Kidney tubule cell (primary cell): Measurements from ENCODE around the gene AUNIP.
A peak's percentile ranks its signal among the peaks of the same experiment; 100 is the strongest.

Experiments
- DNase-seq: peaks from one replicate; pipeline ENCODE4 v3.0.0-alpha.2; 2018; ENCODE audit warnings: low spot score

The AUNIP gene

GRCh38 chr1:25829046-25829445 is 30.2 kb downstream of the AUNIP start:
- no peak for DNase-seq

DNA sequence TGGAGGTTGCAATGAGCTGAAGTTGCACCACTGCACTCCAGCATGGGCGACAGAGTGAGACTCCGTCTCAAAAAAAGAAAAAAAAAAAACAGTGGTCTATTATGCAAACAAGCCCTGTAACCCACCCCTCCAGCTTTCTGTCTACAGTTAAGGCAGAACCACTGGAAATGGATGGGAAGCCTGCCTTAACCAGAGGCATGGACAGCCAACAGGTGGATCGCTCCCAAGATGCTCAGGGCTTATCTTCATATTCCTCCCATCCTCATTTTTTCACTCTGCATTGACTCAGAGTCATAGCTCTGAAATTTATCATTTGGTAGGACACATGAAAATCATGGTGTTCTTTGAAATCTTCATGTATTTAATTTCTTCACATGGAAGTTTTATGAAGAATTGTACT is 30.8 kb downstream of the AUNIP start:
- no peak for DNase-seq

GRCh38 chr1:25826571-25826970 is 32.7 kb downstream of the AUNIP start:
- no peak for DNase-seq

DNA sequence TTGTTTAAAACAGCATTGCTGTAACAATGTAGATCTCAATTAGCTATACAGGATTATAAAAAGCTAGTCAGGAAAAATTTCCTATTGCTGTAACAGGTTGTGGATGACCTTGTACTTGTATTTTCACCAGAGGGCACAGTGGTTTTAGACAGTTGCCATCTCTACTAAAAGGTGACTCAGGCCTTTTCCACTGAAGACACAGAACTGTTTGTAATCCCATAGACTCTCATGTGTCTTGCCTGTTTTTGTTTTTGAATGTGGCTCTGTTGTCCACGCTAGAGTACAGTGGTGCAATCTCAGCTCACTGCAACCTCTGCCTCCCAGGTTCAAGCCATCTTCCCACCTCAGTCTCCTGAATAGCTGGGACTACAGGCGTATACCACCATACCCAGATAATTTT is 33.7 kb downstream of the AUNIP start:
- DNase-seq, result no peak

DNA sequence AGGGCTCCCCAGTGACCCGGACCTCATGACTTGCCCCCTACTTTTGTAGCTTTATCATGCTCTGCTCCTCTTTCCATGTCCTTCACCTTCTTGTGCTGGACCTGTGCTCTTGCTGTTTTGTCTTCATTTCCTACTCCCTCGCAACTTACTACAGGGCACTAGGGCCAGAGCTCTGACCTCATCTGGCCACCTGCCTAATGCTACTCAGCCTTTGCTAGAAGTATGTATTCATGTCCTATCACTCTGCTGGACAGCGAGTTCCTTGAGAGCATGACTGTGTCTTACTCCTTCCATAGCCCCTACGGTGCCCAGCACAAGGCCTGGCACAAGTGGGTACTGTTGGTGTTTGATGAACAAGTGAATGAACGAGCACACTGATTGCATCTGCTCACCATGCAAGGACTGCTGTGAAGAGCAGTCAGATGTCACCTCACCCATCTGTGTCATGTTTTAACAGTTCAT is 37.6 kb downstream of the AUNIP start:
- DNase-seq, result peak; percentile 66

DNA sequence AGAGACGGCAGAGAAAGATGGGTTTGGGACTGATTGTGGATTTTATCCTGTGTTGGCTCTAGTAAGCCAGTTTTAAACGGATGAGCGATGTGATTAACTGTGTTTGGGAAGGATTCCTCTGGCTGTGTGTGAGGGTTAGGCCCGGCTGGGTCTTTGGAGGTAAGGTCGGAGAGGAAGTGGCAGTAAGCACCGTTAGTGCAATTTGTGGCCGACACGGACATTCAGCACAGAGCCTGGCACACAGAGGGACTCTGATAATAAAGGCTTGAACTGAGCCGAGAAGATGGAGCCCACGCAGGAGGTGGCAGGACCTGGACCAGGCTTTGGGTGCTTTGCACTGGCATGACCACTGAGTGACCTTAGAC is 38.2 kb downstream of the AUNIP start:
- DNase-seq, result no peak

DNA sequence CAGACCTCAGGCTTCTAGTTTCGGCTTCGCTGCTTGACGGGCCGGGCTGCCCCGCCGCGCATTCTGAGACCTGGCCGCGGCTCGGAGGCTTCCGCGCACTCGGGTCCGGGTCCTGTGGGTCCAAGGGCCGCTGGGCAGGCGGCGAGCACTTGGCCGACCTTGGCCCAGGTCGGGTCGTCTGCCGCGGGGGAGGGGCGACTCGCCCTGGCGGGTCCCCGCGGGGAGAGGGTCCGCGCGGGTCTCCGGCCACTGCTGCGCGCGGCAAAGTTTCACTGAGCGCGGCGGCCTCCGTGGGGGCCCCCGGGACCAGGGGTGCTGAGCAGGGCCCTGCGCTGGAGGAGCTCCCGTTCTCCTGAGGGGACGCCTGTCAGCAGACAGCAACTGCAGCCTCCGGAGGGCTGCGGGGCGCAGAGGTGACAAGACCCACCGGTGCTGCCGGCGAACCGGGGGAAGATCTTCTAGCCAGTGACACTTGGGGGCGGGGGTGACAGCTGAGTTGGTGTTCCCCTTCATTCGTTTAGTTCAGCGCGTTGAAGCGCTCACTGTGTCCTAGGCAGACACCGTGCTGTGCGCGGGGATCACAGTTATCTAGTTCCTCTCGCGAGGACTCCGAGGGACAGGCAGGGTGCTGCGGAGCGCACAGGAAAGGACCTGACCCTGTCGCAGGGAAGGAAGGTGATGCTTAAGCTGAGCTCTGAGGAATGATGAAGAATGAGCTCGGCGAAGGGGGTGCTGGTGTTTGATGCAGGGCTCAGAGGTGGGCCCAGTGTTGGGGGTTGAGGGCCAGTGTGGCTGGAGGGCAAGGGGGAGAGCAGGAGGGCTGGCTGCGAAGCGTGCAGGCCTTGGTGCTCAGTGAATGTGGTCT is 38.8 kb downstream of the AUNIP start:
- peak; percentile 77 for DNase-seq

DNA sequence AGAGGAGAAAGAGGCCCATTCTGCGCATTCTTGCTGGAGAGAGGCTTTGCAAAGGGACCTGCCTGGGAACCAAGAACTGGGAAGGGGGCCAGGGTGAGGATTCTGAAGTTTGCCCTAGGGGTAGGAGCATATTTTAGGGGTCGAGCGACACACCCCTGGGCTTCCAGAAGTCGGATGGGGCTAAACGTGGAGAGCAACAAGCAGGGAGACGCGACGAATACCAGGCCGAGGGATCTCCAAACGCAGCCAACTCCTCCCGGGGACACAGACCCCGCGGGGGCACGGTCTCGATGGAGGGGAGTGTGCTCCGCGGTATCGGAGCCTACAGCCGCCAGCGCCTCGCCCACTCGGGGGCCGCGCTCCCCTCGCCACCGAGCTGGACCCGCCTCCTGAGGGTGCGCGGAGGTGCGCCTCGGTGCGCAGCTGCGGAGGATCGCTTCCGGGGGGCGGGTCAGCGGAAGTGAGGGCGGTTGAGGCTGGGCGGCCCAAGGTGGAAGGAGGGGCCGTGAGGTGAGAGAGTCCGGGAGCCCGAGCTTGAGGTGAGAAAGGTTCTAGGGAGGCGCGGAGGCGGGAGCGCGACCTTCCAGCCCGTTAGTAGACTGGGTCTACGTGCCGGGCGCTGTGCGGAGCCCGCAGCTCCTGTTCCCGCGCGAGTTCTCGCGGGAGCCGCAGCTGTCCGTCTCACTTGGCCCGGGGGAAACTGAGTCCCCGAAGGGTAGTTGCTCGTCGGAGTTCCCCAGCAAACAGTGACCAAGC is 39.6 kb downstream of the AUNIP start, which contains the start of gene MTFR1L:
MTFR1L (plus strand) TSS at position 464 of the 756 bp plus-strand sequence. CDS start 3,151 bp downstream, outside the sequence.
- DNase-seq, result peak; percentile 93

DNA sequence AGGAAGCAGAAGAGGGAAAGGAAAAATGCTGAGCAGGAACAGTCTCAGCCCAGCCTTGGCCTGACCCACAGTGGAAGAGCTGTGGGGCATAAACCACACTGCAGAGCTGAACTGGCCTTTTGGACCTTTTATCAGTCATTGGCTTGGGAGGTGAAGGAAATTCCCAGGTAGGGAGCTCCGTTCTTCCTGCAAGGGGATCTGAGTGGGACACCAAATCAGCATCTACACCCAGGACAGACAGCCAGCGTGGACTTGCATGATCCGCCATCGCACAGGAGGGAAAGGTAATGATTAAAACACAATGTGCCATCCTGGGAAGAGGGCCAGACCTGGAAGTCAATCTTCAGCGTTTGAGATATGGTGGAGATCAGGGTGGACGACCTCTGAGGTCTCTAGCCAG is 40.7 kb downstream of the AUNIP start:
- peak; percentile 6 for DNase-seq

GRCh38 chr1:25817840-25818501 is 41.3 kb downstream of the AUNIP start:
- peak; percentile 24 for DNase-seq

DNA sequence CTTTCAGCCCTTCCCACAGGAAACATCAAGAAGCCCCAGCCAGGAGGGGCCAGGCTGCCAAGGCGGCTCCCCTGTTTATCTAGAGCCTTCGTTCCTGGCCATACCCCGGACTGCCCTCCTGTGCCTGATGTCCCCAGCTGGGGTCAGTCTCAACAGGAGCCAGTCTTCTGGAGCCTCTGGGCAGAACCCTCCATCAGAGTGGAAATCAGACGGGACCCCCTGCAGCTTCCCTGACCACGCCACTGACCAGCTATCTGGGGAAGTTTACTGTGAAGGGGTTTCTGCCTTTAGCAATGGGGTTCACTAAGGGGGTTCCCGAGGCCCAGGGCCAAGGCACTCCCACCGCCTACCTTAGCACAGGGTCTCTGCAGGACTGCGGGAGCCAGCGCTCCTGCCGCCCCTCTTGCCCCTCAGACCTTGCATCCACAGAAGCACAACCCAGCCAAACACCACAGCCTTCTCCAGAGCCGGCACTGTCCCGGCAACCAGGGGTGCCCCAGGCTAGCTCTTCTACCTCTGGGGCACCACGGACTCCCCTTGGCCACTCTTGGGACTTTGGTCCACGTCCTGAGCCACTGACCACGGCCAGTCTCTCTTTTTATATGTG is 43.0 kb downstream of the AUNIP start:
- DNase-seq, result no peak

GRCh38 chr1:25815208-25816111 is 43.8 kb downstream of the AUNIP start:
- DNase-seq, result no peak

DNA sequence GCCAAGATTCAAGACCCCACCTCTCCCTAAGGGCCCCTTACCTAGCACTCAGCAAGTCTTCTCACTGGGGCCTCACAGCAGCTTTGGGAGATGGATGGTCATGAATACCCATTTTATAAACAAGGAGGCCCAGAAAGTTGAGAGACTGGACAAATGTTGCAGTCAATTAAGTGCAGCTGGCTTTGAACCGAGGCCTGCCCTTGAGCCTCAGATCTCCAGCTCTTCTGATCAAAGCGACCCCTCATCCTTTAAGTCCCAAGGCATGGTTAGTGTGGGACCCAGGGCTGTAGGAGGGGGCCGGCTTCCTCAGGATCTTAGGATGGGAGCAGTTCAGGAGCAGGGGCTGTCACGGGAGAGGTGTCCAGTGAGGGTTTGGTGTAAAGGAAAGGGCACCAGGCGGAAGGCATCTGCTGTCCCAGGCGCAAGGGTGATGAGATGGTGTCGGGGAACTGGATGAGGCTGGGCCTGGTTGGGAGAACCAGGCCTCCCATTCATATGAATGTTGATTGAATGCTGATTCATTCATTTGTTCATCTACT is 44.6 kb downstream of the AUNIP start:
- no peak for DNase-seq

GRCh38 chr1:25813734-25814471 is 45.4 kb downstream of the AUNIP start:
- DNase-seq, result no peak

DNA sequence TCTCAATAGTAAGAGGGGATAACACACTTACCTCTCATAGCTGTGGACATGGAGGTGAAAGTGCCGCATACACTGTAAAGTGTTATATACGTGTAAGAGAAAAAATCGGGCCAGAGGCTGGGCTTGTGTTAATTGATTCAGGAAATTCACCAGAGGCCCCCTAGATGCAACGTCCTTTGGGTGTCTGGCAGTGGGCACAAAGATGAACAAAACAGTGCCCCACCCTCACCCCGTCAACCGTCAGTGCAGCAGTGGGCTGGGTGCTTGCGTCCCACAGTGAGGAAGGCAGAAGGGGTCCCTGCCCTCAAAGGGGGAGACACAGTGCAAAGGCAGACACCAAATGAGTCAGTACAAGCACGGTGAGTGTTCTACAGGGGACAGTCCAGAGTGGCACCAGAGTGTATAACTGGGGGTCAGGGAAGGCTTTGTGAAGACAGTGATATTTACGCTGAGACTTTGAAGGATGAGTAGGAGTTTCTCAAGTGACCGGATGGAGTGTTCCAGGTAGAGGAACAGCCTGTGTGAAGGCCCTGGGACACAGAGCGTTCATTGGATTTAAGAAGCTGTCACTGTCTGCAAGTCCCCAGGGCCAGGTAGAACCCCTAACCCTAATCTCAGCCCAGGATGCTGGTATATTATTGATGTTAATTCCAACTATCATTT is 46.1 kb downstream of the AUNIP start:
- no peak for DNase-seq

DNA sequence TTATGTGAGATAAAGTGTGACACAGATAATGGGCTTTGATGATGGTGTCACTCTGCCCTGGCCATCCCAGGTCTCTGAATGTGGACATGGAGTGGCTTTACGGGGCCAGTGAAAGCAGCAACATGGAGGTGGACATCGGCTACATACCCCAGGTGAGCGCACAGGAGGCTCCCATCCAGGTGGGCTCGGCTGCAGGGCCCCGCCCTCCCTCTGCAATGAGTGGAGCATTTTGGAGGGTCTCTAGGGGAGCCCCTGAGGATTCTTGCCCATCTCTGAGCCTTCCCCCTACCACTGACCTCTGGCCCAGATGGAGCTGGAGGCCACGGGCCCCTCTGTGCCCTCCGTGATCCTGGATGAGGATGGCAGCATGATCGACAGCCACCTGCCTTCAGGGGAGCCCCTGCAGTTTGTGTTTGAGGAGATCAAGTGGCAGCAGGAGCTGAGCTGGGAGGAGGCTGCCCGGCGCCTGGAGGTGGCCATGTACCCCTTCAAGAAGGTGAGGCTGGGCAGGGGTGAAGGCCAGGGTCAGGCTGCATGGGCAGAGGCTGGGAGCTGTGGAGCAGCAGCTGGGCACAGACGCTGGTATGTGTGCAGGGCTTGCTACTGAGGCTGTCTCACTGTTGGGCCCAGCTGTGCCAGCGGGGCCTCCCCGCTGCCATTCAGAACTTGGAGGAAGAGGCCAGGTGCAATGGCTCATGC is 47.7 kb downstream of the AUNIP start:
- no peak for DNase-seq

GRCh38 chr1:25810341-25811299 is 48.6 kb downstream of the AUNIP start:
- peak; percentile 49 for DNase-seq

DNA sequence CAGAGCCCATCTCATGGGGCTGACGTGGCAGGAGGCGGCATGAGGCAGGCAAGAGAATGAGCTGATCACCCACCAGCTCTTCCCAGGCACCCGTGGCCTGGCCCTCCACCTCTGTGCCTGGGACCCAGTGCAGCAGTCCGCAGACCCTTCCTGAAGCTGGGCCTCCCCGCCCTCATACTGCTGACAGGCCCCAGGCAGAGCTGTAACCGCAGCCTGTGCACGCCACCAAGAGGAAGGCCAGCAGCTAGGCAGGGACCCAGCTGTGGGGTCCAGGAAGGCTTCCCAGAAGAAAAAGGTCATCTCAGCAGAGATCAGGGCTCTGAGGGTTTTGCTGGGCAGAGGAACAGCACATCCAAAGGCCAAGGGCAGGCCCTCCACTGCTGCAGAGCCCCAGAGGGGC is 49.3 kb downstream of the AUNIP start:
- no peak for DNase-seq
